ENCODE measurements around the gene KCNH3.

The KCNH3 gene

DNA sequence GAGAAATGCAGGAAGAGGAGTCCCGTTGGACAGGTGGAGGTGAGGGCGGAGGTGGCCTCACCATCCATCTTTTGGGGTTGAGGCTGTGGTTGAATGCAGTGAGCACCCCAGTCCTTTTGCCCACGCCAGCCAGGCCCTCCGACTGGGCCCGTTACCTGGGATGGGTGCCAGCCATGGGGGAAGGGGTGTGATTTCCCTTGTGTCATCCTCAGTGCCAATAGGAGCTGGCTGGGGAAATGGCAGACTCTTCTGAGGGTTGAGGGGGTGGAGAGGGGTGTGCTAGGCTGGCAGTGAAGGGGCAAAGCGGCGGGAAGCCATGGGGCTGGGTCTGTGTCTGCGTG lies 9.6 kb downstream of the KCNH3 start:
- TF ChIP-seq GATA2 (IDR thresholded peaks at IDR 0.05; ENCODE audit: low read depth, low read length) (no peak), GATA3 (IDR thresholded peaks at IDR 0.05; ENCODE audit: low read depth, low read length) (no peak)

GRCh38 chr12:49548822-49549648 lies 10.2 kb downstream of the KCNH3 start:
- no peak for TF ChIP-seq GATA2 (IDR thresholded peaks at IDR 0.05; ENCODE audit: low read depth, low read length)
- TF ChIP-seq GATA3 (IDR thresholded peaks at IDR 0.05; ENCODE audit: low read depth, low read length): no peak

DNA sequence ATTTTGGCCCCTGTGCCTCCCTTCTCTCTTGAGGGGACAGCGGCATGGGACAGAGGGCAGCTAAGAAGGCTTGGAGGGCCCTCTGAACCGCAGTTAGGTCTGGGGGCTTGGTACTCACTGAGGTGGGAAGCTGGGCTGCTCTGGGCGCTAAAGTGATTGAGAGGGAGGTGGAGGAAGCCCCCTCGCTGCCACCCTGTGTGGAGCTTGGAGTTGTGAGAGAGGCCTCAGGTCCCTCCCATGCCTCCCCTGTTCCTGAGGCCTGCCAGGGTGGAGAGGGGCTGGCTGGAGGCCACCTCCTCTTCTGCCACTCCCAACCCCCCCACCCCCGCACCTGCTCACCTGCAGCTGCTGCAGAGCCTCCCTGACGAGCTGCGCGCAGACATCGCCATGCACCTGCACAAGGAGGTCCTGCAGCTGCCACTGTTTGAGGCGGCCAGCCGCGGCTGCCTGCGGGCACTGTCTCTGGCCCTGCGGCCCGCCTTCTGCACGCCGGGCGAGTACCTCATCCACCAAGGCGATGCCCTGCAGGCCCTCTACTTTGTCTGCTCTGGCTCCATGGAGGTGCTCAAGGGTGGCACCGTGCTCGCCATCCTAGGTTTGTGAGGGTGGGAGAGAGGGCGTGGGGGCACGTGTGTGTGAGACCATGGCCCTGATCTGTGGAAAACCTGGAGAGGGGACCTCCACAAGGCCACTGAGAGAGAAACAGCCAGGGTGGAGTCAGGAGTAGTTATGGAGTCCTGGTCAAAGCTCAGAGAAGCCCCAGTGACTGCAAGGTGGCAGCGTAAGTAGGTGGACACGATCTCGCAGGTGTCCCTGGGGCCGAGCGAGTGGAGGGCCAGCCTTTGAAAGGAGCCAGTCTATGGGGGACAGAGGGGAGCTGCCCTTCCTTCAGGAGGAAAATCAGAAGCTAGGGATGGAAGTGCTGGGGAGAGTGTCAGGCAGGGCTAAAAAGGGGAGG lies 11.2 kb downstream of the KCNH3 start:
- TF ChIP-seq GATA2 (IDR thresholded peaks at IDR 0.05; ENCODE audit: low read depth, low read length): no peak
- no peak for TF ChIP-seq GATA3 (IDR thresholded peaks at IDR 0.05; ENCODE audit: low read depth, low read length)

DNA sequence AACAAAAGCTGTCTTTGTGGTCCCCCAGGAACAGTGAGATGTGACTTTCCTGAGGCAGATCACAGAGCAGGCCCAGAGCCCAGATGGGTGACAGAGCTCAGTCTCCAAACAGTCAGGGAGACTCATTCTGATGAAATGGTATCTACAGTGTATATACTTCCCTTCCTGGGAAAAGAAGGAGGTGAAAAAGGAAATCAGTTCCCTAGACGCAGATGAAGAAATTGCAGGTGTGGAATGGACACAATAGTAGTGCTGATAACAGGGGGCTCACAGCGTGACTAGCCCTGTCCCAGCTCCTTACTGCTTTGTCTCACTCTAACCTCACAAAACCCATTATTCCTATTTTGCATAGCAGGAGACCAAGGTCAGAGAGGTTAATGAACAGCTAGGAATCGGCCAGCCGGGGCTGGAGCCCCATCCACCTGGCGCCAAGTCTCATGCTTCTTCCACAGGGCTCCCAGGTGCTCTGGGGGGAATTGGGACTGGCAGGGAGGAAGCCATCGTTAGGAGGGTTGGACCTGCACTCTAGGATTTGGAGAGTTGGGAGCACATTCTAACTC lies 11.9 kb downstream of the KCNH3 start:
- TF ChIP-seq GATA3 (IDR thresholded peaks at IDR 0.05; ENCODE audit: low read depth, low read length) (no peak), GATA2 (IDR thresholded peaks at IDR 0.05; ENCODE audit: low read depth, low read length) (no peak)

DNA sequence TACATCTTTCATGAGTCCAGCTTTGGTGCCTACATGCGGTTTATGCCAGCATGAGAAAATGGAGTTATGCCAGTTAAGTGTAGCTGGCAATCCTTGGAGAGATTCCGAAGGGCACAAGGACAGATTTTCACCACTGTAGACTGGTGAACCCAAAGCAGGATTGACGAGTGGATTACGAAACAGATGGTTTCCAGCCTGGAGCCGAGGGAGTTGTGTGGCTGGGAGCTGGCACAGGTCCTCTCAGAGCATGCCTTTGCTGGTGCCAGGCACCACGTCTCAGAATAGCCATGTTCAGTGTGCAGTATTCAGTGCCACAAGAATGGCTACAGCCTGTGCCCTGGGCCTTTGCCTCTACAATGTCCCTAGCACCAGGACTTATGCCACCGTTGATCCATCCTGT lies 13.2 kb downstream of the KCNH3 start:
- TF ChIP-seq GATA3 (IDR thresholded peaks at IDR 0.05; ENCODE audit: low read depth, low read length) (no peak), GATA2 (IDR thresholded peaks at IDR 0.05; ENCODE audit: low read depth, low read length) (no peak)

GRCh38 chr12:49552425-49552824 lies 13.6 kb downstream of the KCNH3 start:
- TF ChIP-seq GATA2 (IDR thresholded peaks at IDR 0.05; ENCODE audit: low read depth, low read length): no peak
- TF ChIP-seq GATA3 (IDR thresholded peaks at IDR 0.05; ENCODE audit: low read depth, low read length): no peak

DNA sequence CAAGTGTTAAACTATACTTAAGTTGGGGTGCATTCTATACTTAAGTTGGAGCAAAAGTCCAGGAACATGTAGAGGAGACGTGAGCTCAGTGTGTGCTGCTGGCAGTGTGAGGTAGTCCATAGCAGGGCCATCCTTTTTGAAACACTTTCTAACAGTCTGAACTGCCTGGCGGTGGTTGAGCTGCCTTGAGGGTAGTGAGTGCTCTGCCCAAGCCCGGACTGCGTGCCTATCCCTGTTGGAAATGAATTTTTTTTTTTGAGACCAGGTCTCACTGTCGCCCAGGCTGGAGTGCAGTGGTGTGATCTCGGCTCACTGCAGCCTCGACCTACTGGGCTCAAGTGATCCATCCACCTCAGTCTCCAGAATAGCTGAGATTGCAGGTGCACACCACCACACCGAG lies 14.1 kb downstream of the KCNH3 start:
- TF ChIP-seq GATA3 (IDR thresholded peaks at IDR 0.05; ENCODE audit: low read depth, low read length) (no peak), GATA2 (IDR thresholded peaks at IDR 0.05; ENCODE audit: low read depth, low read length) (no peak)

- TF ChIP-seq GATA2 (IDR thresholded peaks at IDR 0.05; ENCODE audit: low read depth, low read length): no peak
- TF ChIP-seq GATA3 (IDR thresholded peaks at IDR 0.05; ENCODE audit: low read depth, low read length): no peak
Observed at GRCh38 chr12:49553512-49554088, 14.8 kb downstream of the KCNH3 start.

DNA sequence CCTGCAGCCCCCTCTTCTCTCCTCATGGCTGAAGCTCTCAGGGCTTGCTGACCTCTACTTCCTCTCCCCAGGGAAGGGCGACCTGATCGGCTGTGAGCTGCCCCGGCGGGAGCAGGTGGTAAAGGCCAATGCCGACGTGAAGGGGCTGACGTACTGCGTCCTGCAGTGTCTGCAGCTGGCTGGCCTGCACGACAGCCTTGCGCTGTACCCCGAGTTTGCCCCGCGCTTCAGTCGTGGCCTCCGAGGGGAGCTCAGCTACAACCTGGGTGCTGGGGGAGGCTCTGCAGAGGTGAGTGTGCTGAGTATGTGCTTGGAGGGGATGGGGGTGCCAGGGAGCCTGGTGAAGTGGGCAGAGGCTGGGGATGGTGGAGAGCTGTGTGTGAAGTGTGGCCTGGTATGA lies 15.4 kb downstream of the KCNH3 start:
- no peak for TF ChIP-seq GATA3 (IDR thresholded peaks at IDR 0.05; ENCODE audit: low read depth, low read length)
- TF ChIP-seq GATA2 (IDR thresholded peaks at IDR 0.05; ENCODE audit: low read depth, low read length): no peak

DNA sequence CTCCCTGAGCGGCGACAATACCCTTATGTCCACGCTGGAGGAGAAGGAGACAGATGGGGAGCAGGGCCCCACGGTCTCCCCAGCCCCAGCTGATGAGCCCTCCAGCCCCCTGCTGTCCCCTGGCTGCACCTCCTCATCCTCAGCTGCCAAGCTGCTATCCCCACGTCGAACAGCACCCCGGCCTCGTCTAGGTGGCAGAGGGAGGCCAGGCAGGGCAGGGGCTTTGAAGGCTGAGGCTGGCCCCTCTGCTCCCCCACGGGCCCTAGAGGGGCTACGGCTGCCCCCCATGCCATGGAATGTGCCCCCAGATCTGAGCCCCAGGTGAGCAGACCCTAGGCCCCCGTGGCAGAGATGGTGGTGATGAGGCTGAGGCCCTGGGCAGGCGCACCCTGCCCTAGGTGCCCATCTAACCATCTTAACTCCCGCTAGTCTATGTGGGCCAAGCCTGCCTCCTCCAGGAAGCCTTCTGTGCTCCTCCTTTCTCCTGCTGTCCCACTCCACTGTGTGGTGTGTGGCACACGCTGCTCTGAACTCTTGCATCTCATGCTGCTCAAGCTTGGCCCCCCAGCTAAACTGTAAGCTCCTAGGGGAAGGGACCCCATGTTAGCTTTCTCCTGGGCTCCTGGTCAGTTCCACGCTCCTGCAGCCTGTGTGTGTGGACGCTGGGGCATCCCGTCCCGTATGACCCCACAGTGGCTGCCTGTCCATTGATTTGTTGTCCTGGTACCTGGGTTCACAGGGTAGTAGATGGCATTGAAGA lies 17.0 kb downstream of the KCNH3 start:
- TF ChIP-seq GATA3 (IDR thresholded peaks at IDR 0.05; ENCODE audit: low read depth, low read length): no peak
- TF ChIP-seq GATA2 (IDR thresholded peaks at IDR 0.05; ENCODE audit: low read depth, low read length): no peak

GRCh38 chr12:49556391-49557186 lies 17.8 kb downstream of the KCNH3 start:
- TF ChIP-seq GATA2 (IDR thresholded peaks at IDR 0.05; ENCODE audit: low read depth, low read length): no peak
- no peak for TF ChIP-seq GATA3 (IDR thresholded peaks at IDR 0.05; ENCODE audit: low read depth, low read length)

DNA sequence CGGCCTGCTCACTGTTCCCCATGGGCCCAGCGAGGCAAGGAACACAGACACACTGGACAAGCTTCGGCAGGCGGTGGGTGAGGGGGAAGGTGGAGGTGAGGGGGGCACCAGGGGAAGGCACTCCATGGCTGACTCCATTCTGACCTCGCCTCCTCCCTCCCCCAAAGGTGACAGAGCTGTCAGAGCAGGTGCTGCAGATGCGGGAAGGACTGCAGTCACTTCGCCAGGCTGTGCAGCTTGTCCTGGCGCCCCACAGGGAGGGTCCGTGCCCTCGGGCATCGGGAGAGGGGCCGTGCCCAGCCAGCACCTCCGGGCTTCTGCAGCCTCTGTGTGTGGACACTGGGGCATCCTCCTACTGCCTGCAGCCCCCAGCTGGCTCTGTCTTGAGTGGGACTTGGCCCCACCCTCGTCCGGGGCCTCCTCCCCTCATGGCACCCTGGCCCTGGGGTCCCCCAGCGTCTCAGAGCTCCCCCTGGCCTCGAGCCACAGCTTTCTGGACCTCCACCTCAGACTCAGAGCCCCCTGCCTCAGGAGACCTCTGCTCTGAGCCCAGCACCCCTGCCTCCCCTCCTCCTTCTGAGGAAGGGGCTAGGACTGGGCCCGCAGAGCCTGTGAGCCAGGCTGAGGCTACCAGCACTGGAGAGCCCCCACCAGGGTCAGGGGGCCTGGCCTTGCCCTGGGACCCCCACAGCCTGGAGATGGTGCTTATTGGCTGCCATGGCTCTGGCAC lies 18.5 kb downstream of the KCNH3 start:
- no peak for TF ChIP-seq GATA2 (IDR thresholded peaks at IDR 0.05; ENCODE audit: low read depth, low read length)
